Ecto neural progenitor cell (in vitro differentiated cells): ENCODE data around the gene SOX6.

ENCODE experiments used
- DNase-seq: peaks from one replicate; pipeline ENCODE4 v3.0.0-alpha.2; 2018; ENCODE audit warnings: low spot score

SOX6 gene

DNA sequence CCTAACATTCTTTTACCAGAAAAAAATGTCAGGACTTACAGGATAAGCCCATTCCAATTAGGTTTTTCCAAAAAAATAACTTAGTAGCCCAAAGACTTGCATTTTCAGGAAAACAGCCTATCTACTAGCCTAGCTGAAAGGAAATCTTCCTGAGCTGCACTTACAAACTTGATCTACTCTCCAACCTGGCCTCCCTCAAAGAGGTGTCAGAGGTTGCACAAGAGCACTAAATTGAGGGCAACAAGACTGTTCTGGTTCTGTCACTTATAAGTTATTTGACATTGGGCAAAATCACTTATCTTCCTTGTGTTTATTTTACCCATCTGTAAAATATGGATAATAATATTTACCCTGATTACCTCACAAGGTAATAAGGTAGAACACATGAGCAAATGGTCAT is 7.9 kb upstream of the SOX6 start:
- DNase-seq: no peak

DNA sequence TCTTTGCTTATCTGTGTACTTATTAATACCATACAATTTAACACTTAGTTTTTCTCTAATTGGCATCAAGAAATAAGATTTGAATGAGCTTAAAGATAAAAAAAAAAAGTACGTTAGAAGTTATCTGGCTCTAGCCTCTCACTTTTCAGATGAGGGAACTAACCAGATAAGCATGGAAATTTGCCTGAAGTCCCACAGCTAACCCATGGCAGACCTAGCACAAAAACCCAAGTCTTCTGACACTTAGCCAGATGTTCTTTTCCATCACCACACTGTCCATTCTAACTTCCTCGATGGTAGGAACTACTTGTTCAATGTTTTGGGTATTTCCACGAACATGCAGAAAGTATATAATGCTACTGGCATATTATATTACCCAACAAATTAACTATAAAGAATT is 7.4 kb upstream of the SOX6 start:
- no peak for DNase-seq

DNA sequence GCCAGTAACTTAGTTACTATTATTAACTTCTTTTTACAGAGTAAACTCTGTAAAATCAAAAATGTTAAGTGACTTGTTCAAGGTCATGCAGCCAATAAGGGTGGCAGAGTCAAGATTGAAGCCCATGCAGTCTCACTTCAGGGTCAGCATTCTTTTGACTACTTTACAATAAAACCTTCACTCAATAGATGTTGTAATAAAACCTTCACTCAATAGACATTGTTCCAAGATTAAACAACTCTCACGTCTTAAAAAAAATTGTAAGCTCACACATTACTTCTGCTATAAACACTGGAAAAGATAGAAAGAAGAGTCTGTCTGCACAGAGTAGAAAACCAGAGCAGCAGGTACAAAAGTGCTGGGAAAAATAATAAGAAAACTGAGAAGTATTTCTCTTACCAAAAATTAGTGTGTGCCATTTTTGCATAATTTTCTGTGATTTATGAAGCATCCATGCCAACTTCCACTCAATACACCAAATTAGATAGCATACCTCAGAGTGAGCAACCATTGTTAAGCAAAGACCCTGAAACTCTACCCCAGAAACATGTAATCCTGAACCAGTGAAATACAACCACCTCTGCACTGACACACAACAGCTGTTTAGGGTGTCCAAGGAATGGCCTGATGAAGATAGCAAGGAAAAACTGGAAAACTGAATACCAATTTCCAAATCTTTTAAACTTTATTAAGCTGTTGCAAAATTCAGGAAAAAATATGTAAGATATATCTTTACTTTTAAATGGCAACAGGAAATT is 4.9 kb upstream of the SOX6 start:
- DNase-seq: no peak

DNA sequence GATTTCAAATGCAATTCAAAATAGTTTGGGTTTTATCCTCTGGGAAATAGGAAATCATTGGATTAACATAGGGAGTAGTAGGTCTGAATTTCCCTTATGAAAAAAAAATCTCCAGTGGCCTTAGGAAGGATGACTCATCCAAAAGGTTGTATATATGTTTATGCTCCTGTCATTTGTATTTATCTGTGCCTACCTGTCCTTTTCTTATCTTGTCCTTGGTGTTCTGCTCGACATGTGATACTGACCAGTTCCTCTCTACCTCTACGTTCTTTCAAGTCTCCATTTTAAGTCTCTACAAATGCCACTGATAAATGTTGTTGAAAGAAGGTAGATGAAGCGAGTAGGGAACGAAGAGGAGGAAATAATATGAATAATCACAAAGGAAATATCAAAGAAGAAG is 3.0 kb upstream of the SOX6 start:
- no peak for DNase-seq

DNA sequence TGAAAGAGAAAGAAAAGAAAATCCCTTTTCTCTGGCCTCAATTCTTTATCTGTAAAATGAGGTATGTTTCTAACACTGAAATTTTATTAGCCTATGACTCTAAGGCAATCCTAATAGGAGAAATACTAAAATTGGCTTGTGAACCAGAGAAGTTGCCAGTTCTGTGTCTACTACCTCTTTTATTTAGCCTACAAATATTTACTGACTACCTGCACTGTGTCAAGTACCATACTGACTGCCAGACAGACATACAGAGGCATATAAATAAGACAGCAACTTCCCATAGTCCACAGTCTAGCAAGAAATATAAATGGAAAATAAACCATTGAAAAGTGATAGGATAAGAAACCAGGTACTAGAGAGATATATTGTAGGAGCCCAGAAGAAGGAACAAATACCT is 2.4 kb upstream of the SOX6 start:
- no peak for DNase-seq

DNA sequence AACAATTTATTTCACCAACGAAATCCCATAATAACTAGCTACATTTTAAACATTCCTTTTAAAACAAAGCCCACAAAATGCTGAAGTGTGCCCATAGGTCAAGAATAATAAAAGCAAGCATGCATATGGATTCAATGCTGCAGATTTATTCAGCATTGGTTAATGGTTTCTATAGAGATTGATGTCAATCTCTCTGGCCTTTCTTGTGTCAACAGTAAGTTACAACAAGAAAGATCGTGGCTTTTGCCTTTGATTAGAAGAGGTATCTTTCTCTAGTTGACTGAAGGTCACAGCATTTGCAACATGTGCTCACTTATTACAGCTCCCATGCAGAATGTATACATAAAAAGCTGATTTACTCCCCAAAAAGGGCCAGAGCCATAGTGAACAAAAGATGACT is 1.4 kb upstream of the SOX6 start:
- DNase-seq: no peak

DNA sequence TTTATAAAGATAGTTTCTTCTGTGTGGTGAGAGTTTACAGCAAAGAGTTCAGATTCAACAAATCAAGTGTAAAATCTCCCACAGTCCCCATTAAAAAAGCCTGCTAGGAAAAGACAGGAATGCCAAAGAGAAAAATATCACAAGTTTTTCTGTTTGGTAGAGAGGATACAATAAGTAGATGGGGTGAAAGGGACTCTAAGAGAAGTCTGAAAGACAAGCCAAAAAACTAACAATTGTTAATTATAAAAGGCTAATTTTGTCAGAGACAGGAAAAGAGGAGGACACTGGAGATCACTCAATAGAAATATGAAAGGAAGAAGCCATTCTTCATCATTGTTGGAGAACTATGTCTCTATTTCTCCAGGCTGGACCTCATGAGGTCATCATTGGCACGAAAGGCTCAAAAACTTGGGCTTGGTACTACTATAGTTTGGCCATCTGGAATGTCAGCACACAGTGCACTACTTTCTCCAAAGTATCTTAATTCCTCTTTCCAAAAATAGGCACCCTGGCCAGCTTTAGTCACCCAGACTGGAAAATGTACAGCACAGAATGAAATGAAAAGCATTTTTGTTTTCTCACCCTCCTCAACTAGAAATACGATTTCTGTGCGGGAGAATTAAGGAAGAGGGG is 531 bp upstream of the SOX6 start:
- DNase-seq: no peak

DNA sequence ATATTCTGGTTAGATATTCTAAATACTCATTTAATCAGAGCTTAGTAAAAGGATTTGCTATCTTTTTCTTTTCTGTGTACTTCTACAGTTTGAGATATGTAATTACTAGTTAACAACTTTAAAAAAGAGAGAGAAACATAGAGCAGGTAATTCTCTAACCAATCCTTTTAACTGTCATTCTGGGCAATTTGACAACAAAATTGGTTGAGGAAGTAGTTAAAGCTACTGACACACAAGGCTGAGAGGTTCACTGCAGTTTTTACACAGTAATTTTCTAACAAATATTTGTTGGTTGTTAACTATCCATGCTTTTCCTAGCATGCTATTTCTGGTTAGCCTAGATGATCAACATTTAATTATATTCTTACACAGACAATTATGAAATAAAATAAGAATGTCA is 3.6 kb downstream of the SOX6 start:
- no peak for DNase-seq

DNA sequence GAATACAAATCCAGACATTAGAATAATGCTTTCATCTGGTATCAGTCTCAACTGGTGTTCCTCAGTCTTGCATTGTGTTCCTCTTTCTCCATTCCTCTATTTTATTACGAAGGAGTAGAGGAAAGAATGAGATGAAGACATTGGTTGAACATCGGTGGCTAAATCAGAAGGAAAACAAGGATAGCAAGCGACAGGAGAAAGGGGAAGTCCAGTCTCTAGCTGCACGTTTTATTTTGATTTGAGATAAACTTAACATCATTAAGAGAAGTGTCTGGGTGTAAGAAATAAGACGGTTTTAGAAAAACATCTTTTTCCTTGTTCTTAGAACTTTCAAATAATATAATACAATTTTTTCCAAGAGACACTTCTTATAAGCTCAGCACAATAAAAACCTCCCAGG is 6.2 kb downstream of the SOX6 start:
- no peak for DNase-seq

DNA sequence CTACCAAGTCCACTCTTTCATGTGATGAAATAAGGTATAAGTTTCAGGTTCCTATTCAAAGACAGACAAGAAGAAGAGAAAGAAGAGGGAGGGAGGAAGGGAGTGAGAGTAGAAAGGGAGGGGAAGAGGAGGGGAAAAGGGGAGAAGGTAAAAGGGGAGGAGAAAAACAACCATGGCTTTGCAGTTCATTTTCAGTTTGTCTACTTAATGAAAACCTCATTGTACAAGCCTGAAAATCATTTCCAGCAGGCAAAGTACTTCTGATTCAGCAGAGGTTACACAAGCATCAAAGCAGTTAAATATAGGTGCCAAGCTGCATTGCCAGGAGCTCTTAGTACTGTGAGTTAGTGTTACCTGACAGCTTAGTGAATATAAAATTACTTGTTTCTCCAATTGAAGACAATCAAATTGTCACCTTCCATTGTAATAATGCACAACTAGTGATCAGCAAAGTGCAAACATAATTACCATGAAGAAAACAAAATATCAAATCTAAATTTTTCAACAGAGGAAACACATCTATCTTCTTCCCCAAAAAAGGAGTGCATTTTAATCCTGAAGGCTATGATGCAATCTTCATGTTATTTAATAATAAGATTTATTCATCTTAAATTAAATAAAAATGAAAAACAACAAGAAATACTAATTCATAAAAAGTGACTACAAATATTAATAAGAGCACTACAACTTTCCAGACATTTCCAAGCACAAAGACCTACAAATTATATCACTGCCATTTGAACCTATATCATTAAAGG is 8.2 kb downstream of the SOX6 start:
- no peak for DNase-seq

DNA sequence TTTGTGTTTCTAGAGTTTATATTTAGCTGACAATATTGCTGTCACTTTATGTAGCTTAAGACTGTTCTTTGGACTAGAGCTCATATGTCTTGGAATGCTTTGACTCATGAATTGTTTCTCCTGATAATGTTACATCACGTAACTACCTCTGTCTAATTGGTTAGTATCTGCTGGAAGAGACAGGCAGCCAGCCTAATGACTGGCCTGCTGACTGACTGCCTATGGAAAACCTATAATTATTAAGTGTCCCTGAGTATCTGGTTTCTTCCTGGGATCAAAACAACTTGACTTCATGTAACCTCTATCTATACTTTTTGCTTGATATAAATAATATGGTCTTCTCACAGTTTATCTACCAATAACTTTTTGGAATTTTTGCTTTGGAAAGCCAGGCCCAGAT is 9.4 kb downstream of the SOX6 start:
- no peak for DNase-seq

DNA sequence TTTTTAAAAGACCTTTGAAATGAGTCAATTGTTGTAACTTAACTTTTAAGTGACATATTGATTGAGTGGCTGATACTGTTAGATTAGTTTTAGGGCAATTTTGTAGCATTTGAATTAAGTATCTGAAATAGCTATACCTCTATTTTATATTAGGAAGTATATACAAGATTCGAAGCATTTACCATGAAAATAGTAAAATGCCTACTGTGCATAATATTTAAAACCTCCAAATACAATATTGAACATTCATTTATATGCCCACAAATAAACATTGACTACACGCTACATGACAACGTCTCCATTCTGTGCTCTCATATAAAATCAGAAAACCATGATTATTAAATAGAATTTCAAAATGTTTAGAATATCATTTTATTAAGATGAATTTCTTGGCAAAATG is 14.5 kb downstream of the SOX6 start:
- no peak for DNase-seq

DNA sequence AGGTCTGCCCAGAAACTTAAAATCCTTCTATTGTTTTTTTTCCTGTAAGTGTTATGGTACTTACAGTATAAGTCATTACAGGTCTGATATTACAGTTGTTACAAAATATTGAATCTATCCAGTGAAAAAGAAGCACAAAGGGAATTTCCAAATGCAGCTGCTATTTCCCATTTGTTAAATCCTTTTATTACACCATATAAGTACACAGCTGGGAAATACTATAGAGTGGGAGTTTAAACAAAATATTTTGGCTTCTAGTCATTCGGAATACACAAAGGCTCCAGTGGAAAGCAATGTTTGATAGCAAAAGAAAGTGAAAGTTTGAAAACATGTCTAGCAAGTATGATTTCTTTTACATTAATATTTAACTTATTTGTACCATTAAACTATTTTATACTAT is 18.0 kb downstream of the SOX6 start:
- DNase-seq: no peak

DNA sequence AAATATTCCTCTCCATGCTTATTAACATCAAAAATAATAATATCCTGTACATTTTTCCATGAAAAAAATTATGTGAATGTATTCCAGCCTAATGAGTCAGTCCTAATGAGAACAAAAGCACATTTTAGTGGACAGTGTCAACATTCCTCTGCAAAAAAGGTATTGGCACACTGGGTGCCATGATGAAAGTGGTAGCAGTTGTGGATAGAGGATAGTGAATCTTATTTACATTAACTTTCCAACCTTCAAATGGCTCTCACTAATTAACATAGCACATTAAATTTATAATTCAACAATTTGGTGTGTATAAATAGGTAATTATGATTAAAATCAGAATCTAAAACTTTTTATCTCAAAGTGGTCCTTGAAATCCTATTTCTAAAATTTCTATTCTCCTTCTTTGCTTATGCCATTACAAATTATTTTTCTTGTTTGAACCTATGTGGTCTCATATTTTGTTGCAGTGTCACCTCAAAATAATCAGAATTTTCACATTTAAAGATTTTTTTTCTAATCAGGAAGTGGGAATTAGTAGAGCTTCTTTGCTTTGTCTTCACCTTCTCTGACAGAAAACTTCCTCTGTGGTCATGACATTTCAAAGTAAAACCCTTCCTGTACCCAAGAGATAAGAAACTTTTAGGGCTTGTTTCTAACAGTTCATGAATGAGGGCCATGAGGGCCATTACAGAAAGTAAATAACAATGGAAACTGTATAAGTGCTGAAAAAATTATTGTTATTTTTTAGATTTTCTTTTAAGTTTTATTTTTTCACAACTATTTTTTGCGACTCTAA is 18.7 kb downstream of the SOX6 start:
- DNase-seq: no peak

DNA sequence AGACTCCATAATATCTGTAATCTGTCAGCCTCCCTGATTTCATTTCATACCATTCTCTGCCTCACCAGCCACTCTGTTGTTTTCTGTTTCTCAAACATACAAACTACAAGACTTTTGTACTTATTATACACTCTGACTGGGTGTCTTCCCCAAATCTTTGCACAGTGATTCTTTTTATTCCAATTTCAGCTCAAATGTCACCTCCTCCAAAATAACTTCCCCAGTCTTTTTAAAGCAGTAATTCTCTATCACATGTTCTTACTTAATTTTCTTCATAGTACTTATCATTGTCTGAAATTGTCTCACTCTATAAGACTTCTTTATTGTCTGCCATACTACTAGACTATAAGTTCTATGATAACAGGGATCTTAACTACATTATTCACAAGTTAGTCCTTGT is 19.6 kb downstream of the SOX6 start:
- no peak for DNase-seq

DNA sequence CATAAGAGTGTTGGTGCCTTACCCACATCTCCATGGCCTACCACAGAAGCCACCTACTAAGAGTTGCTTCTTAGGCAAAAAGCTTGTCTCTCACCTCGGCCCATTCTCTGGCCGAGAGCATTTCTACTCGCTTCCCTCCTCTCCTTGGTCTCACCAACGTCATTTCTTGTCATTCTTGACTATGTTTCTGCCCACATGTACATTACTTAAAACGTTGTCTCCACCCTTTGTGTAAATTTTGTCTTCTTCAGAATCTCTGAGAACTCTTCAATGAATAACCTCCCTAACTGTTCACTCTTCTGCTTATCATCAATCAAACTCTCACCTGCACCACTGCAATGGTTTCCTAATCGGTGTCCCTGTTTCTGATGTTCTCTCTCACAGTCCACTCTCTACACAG is 20.1 kb downstream of the SOX6 start:
- DNase-seq: no peak

DNA sequence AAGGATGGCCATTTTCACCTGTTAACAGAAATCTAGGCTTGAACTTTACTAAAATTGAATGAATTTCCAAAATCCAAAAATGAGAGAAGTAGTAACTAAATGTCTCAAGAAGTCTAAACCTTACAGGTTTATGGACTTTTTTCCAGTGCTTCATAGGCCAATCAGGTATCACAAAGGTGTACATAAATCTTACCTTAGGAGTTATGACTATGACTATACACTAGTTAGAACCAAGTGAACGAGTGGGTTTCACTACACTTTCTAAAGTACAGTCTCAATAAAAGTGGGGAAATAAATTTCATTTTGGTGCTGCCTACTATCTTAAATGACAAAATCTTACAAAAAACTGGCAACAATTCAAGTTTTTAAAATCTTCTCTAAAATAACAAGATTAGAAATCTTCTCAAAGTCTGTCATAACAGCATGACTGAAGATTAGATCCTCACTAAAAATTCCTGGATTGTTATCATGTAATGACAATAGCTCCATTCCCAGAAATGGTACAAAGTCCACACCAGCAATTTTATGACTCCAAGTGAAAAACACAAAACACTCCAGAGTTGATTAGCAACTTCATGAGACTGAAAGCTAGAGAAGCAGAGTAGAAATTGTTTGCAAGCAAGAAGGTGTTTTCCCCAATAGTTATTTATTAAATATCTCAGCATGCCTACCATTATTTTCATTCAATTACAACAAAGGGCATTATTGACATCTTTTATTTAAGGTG is 20.9 kb downstream of the SOX6 start:
- DNase-seq: no peak

DNA sequence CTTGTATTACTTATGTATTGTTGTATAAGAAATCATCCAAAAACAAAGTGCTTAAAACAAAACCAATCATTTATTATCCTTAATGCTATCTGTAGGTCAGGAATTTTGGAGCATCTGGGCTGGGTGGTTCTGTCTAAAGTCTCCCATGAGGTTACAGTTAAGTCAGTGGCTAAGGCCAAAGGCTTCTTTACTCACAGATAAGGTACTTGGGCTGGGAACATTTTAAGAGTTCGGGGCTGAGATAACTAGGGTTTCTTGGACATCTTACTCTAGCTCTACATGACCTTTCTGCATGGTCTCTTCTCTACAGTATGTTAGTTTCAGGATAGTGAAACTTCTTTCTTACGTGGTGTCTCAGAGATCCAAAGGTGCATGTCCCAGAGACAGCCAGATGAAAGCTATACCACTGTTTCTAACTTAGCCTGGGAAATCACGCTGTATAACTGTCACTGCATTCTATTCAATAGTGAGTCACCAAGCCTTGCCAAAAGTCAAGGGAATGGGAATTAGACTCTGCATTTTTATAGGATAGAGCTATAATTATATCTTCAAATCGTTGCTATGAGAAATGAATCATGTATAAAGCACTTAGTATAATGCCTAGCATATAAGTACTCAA is 29.6 kb downstream of the SOX6 start:
- no peak for DNase-seq

DNA sequence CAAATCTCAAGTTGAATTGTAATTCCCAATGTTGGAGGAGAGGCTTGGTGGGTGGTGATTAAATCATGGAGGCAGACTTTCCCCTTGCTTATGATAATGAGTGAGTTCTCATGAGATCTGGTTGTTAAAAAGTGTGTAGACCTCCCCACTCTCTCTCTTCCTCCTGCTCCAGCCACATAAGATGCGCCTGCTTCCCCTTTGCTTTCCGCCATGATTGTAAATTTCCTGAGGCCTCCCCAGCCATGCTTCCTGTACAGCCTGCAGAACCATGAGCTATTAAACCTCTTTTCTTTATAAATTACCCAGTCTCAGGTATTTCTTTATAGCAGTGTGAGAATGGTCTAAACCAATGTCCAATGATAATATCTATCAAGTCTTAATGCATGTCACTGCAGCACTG is 34.2 kb downstream of the SOX6 start:
- DNase-seq: no peak

DNA sequence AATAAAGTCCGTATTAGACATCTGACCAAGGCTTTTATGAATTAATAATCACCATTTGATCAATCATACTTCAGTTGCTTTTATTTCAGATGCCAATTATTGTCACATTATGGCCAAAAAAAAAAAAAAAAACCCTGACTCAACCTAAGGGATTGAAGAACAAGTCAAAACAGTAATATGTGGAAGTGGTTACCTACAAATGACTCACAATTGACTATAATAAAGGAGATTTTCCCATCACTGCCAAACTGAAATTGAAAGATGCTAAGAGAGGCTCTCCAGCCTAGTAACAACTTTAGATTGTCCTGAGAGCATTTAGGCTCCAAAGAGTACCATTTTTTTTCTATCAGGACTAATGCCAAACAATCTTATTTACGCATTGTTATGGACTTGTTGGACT is 35.2 kb downstream of the SOX6 start:
- DNase-seq: no peak

DNA sequence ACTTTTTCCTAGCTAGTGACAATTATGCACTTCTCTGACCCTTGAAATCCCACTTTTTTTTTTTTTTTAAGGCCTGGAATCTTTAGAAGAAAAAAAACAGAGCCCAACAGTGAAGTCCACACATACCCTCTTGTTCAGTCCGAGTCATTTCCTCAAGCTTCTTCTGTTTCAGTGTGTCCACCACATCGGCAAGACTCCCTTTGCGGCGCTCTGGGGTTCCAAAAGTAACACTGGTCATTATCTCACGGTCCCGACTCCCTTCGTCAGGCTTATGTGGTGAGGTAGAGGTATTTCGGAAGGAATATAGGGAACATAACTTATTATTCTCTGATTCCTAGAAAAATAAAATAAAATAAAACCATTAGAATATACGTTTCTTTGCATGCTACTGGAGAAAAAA is 38.0 kb downstream of the SOX6 start:
- DNase-seq: no peak

DNA sequence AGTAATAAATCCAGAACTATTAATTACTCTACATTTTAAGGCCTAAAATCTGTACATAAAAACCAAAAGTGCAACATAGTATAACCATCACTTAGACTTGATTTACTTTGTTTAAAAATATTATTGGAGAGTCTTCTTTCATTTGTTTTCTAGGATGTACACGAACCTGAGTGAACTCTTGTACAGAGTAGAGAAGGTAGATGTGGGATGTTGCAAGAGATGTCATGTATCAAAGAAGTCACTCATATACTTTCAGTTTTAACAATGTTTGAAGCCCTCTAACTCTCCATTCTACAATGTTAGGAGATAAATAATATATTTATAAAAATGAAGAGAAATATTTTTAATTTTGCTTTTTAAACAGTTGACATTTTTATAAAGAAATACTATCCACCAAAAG is 38.6 kb downstream of the SOX6 start:
- DNase-seq: no peak
